HL-60 (cell line): Measurements from ENCODE around the gene FDCSP.
"Not testable (repeated sequence)": the region's sequence is repeated elsewhere in the genome, so short reads cannot be mapped to it uniquely, and the experiment has no call there.

ENCODE experiments used
- DNase-seq, 2 experiments: peaks; one replicate each; pipeline ENCODE4 v3.0.0-alpha.2; 2010 to 2020; ENCODE audit warnings: low read depth in 1 of 2, low spot score in 1 of 2
- H3K27ac ChIP-seq: fragments of 250-450 bp; sonication (Bioruptor Pico); replicated peaks from 2 replicates; pipeline ENCODE4 v1.5.1; 2020; ENCODE audit warnings: mild to moderate bottlenecking, moderate library complexity
- H3K27me3 ChIP-seq: fragments of 250-450 bp; sonication (Bioruptor Pico); 2 replicates; pipeline ENCODE4 v1.5.1; 2021; ENCODE audit warnings: mild to moderate bottlenecking, moderate library complexity; ENCODE audit not compliant: insufficient read depth, poor library complexity, severe bottlenecking
- H3K4me3 ChIP-seq: replicated peaks from 2 replicates; pipeline ENCODE4 v1.5.1; 2011; ENCODE audit warnings: mild to moderate bottlenecking, control low read depth, low read length; ENCODE audit not compliant: insufficient read depth
- CTCF ChIP-seq: IDR thresholded peaks from one replicate; pipeline ENCODE4 v1.5.1; 2011; ENCODE audit warnings: low read length, control low read depth, inconsistent platforms; ENCODE audit not compliant: insufficient read depth
- GABPA ChIP-seq: IDR thresholded peaks from 2 replicates; pipeline ENCODE4 v1.6.1; 2012; ENCODE audit warnings: low read depth
- POLR2AphosphoS5 ChIP-seq: IDR thresholded peaks from 2 replicates; pipeline ENCODE4 v1.6.1; 2012; ENCODE audit warnings: low read depth
- REST ChIP-seq: IDR thresholded peaks from 2 replicates; pipeline ENCODE4 v1.6.1; 2012; ENCODE audit warnings: low read depth; ENCODE audit not compliant: insufficient replicate concordance
- SPI1 ChIP-seq: IDR thresholded peaks from 2 replicates; pipeline ENCODE4 v1.6.1; 2012; ENCODE audit warnings: low read depth, mild to moderate bottlenecking, borderline replicate concordance

Gene FDCSP

GRCh38 chr4:70239131-70239883 is 13.4 kb downstream of the FDCSP start:
- TF ChIP-seq REST, result no peak
- no peak for TF ChIP-seq SPI1
- no peak for TF ChIP-seq GABPA
- TF ChIP-seq POLR2AphosphoS5, result no peak
- no peak for TF ChIP-seq CTCF
- H3K27ac ChIP-seq, result no peak overlapping the region
- H3K27me3 ChIP-seq, result no peaks in the 10 kb centered on the region
- no peak for DNase-seq
- H3K4me3 ChIP-seq, result no peak overlapping the region

GRCh38 chr4:70239884-70240591 is 14.1 kb downstream of the FDCSP start:
- Histone ChIP-seq H3K27ac (no peak overlapping the region), H3K4me3 (no peak overlapping the region), H3K27me3 (no peaks in the 10 kb centered on the region)
- TF ChIP-seq GABPA (no peak), CTCF (no peak), POLR2AphosphoS5 (no peak), REST (no peak), SPI1 (no peak)
- no peak for DNase-seq

GRCh38 chr4:70242297-70242696 is 16.4 kb downstream of the FDCSP start, which contains the start of gene CSN3:
Gene CSN3, plus strand, starts transcription at chr4:70242597. Its CDS starts 2,223 bp downstream, at chr4:70244820.
- not testable (repeated sequence) for H3K27me3 ChIP-seq, DNase-seq, H3K4me3 ChIP-seq, H3K27ac ChIP-seq

- no peak for DNase-seq
- no peak overlapping the region for H3K27ac ChIP-seq
- H3K4me3 ChIP-seq, result no peak overlapping the region
- TF ChIP-seq CTCF, result no peak
- TF ChIP-seq SPI1, result no peak
- TF ChIP-seq POLR2AphosphoS5, result no peak
- TF ChIP-seq REST, result no peak
- TF ChIP-seq GABPA, result no peak
- no peaks in the 10 kb centered on the region for H3K27me3 ChIP-seq
Measured at GRCh38 chr4:70243091-70243490, 17.2 kb downstream of the FDCSP start.
